ENCODE measurements around the gene CAB39. TPM values are rescaled to one million over a fixed set of nuclear protein-coding genes. Genes with fewer than 3 reads are reported as not detected.
A peak's percentile ranks its signal among the peaks of the same experiment; 100 is the strongest.

CAB39 gene
- total and polyA plus RNA-seq, 8 donors: 9.9 to 41.6 (median 21.0) TPM

GRCh38 chr2:230682546-230682945, 30.1 kb upstream of the CAB39 start:
- no peak for FAIRE-seq
- intact Hi-C loops (cut with DNase I): no loop called here
- TF ChIP-seq CTCF (IDR thresholded peaks at IDR 0.05): no peak

GRCh38 chr2:230684270-230685168, 28.1 kb upstream of the CAB39 start:
- intact Hi-C loops (cut with DNase I): no loop called here
- no peaks in the 10 kb centered on the region for H3K27me3 ChIP-seq
- H3K4me1 ChIP-seq: peaks cover 0 to 4% (median 0%) of the 10 kb centered on the region in 3 donors
- H3K9me3 ChIP-seq: no peaks in the 10 kb centered on the region
- 31 to 32% methylated on average over 8 of the region's 8 CpGs for WGBS, 2 donors
- H3K36me3 ChIP-seq: no peaks in the 10 kb centered on the region
- no peak overlapping the region for H3K4me3 ChIP-seq
- TF ChIP-seq CTCF (IDR thresholded peaks at IDR 0.05): no peak
- FAIRE-seq: no peak
- ATAC-seq: peak in 2 of 4 donors; percentile 29 to 36
- H3K27ac ChIP-seq: peak overlapping the region in 1 of 4 donors; percentile 37
- no peak for DNase-seq

More at GRCh38 chr2:230682546-230682945, 30.1 kb upstream of the CAB39 start:
- Histone ChIP-seq H3K9me3 (no peaks in the 10 kb centered on the region), H3K4me3 (no peak overlapping the region), H3K27me3 (no peaks in the 10 kb centered on the region), H3K36me3 (no peaks in the 10 kb centered on the region), H3K27ac (no peak overlapping the region), H3K4me1 (peaks cover 0 to 4% (median 0%) of the 10 kb centered on the region in 3 donors)
- WGBS, 2 donors: 76 to 90% methylated on average over 3 of the region's 3 CpGs
- ATAC-seq: no peak
- DNase-seq: no peak

GRCh38 chr2:230685178-230685577, 27.5 kb upstream of the CAB39 start:
- no peaks in the 10 kb centered on the region for H3K27me3 ChIP-seq
- peak in 2 of 4 donors; percentile 30 to 69 for ATAC-seq
- no peak for DNase-seq
- H3K36me3 ChIP-seq: no peaks in the 10 kb centered on the region
- peak overlapping the region in 1 of 4 donors; percentile 37 for H3K27ac ChIP-seq
- H3K4me1 ChIP-seq: peaks cover 0 to 4% (median 0%) of the 10 kb centered on the region in 3 donors
- H3K9me3 ChIP-seq: no peaks in the 10 kb centered on the region
- no peak for FAIRE-seq
- H3K4me3 ChIP-seq: no peak overlapping the region
- intact Hi-C loops (cut with DNase I): no loop called here
- 69 to 78% methylated on average over 6 of the region's 6 CpGs for WGBS, 2 donors
- TF ChIP-seq CTCF (IDR thresholded peaks at IDR 0.05): no peak

DNA sequence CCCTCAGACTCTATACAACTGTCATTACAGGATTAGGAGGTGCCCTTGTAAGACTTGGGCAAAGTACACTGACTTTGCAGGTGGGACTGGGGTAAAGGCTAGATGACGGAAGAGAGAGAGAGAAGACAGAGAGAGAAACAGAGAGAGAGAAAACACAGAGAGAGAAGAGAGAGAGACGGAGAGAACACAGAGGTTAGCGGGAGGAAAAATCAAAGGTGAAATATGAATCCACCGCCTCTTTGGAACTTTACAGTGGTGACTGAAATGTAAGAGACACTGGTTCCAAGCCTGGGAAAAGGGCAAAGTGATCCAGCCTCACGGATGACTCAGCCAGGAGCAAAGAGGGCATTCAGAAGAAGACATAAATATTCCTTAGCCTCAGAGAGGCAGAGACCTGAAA, 25.1 kb upstream of the CAB39 start:
- no peaks in the 10 kb centered on the region for H3K9me3 ChIP-seq
- WGBS, 2 donors: 53 to 71% methylated on average over 5 of the region's 5 CpGs
- no peak for ATAC-seq
- no peak for DNase-seq
- no peaks in the 10 kb centered on the region for H3K27me3 ChIP-seq
- H3K27ac ChIP-seq: no peak overlapping the region
- no peak overlapping the region for H3K4me3 ChIP-seq
- no peak for FAIRE-seq
- peaks cover 0 to 4% (median 0%) of the 10 kb centered on the region in 3 donors for H3K4me1 ChIP-seq
- no peak for TF ChIP-seq CTCF (IDR thresholded peaks at IDR 0.05)
- intact Hi-C loops (cut with DNase I): no loop called here
- H3K36me3 ChIP-seq: no peaks in the 10 kb centered on the region

DNA sequence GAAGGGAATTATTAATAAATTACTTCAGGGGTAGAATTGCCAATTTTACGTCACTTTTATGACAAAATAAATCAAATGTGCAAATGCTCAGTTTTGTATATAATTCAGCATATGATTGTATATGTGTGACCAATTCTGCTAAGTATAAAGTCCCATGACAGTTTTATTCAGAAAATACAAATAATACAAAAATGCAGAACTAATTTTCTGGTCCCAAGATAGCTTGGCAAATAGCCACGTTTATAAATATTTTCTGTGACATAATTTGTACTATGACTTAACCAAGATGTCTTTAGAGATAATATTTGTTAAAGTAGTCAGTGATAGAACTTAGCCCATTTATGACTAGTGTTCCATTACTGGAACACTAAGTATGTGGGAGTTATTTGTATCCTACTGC, 24.2 kb upstream of the CAB39 start:
- WGBS, 2 donors: 27 to 35% methylated on average over 2 of the region's 2 CpGs

More for the DNA sequence above, 24.2 kb upstream of the CAB39 start:
- Histone ChIP-seq H3K4me3 (no peak overlapping the region), H3K27me3 (no peaks in the 10 kb centered on the region), H3K9me3 (no peaks in the 10 kb centered on the region), H3K27ac (no peak overlapping the region), H3K36me3 (no peaks in the 10 kb centered on the region), H3K4me1 (peaks cover 0 to 4% (median 0%) of the 10 kb centered on the region in 3 donors)
- FAIRE-seq: no peak
- intact Hi-C loops (cut with DNase I): no loop called here
- no peak for DNase-seq
- ATAC-seq: no peak
- TF ChIP-seq CTCF (IDR thresholded peaks at IDR 0.05): no peak
